ENCODE results near the gene IL4R. TPM values are rescaled to one million over a fixed set of nuclear protein-coding genes. Genes with fewer than 3 reads are reported as not detected.

IL4R gene
- total RNA-seq, 4 donors from 2014 or later: 32.2 to 104 (median 71.9) TPM

DNA sequence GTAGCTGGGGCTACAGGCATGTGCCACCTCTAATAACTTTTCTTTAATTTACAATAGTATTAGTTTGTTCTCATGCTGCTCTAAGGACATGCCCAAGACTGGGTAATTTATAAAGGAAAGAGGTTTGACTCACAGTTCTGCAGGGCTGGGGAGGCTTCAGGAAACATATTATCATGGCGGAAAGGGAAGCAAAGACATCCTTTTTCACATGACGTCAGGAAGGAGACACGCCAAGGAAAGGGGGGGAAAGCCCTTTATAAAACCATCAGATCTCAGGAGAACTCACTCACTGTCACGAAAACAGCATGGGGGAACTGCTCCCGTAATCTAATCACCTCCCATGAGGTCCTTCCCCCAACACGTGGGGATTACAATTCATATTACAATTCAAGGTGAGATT, 18.3 kb downstream of the IL4R start:
- DNase-seq: no peak
- H3K36me3 ChIP-seq: peaks cover 0 to 27% (median 0%) of the 10 kb centered on the region in 3 donors

DNA sequence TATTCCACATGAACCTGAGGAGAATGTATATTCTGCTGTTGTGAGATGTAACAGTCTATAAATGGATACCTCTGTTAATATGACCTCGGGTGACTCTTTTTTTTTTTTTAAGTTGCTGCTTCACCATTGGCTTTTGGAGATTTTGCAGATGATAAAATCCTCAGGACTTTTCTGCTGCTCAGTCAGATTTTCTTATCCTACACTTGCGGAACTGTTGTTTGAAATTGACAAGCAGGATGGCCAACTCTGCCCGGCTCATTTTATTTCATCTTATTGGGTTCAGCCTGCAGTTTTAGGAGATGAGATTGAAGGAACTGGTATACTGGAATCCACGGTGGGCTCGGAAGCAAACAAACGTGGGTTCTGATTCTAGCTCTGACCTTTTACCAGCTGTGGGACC, 19.3 kb downstream of the IL4R start:
- Histone ChIP-seq H3K36me3 (peaks cover 0 to 27% (median 0%) of the 10 kb centered on the region in 3 donors), H3K27ac (peak overlapping the region in 2 of 4 donors; percentile 28 to 97), H3K4me1 (peaks cover 0 to 23% (median 0%) of the 10 kb centered on the region in 4 donors), H3K4me3 (no peak overlapping the region), H3K9me3 (no peaks in the 10 kb centered on the region), H3K27me3 (no peaks in the 10 kb centered on the region)
- no peak for DNase-seq
- TF ChIP-seq, protein P1, sequence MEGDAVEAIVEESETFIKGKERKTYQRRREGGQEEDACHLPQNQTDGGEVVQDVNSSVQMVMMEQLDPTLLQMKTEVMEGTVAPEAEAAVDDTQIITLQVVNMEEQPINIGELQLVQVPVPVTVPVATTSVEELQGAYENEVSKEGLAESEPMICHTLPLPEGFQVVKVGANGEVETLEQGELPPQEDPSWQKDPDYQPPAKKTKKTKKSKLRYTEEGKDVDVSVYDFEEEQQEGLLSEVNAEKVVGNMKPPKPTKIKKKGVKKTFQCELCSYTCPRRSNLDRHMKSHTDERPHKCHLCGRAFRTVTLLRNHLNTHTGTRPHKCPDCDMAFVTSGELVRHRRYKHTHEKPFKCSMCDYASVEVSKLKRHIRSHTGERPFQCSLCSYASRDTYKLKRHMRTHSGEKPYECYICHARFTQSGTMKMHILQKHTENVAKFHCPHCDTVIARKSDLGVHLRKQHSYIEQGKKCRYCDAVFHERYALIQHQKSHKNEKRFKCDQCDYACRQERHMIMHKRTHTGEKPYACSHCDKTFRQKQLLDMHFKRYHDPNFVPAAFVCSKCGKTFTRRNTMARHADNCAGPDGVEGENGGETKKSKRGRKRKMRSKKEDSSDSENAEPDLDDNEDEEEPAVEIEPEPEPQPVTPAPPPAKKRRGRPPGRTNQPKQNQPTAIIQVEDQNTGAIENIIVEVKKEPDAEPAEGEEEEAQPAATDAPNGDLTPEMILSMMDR (IDR thresholded peaks at IDR 0.05): no peak
- no peak for TF ChIP-seq POLR2A (IDR thresholded peaks at IDR 0.05)

More for the DNA sequence above, 18.3 kb downstream of the IL4R start:
- no peak for TF ChIP-seq POLR2A (IDR thresholded peaks at IDR 0.05)
- TF ChIP-seq, protein P1 (IDR thresholded peaks at IDR 0.05): no peak
- H3K4me1 ChIP-seq: peaks cover 0 to 33% (median under 1%) of the 10 kb centered on the region in 4 donors
- H3K9me3 ChIP-seq: no peaks in the 10 kb centered on the region
- H3K4me3 ChIP-seq: no peak overlapping the region
- no peaks in the 10 kb centered on the region for H3K27me3 ChIP-seq
- H3K27ac ChIP-seq: peak overlapping the region in 3 of 4 donors; percentile 31 to 97 (median 65)

DNA sequence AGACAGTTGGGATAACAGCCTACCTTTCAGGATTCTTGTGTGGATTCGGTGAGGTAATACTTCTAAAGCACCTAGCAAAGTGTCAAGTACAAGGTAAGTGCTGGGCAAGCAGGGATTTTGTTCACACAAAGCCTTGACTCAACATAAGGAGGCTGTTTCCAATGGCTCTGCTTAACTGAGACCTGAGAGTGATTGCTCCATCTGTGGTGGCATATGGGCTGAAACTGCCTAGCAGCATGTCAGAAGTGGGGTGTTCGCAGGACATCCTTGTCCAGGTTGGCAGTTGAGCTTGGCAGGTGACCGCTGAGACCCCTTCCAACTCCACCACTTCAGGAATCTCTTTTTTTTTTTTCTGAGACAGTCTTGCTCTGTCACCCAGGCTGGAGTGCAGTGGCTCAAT, 19.8 kb downstream of the IL4R start:
- H3K27me3 ChIP-seq: no peaks in the 10 kb centered on the region
- H3K27ac ChIP-seq: peak overlapping the region in 2 of 4 donors; percentile 28 to 97
- TF ChIP-seq, protein P1 (IDR thresholded peaks at IDR 0.05): no peak
- TF ChIP-seq POLR2A (IDR thresholded peaks at IDR 0.05): no peak
- peaks cover 0 to 21% (median 0%) of the 10 kb centered on the region in 4 donors for H3K4me1 ChIP-seq
- H3K9me3 ChIP-seq: no peaks in the 10 kb centered on the region
- H3K4me3 ChIP-seq: no peak overlapping the region
- DNase-seq: no peak
- H3K36me3 ChIP-seq: peaks cover 0 to 31% (median 0%) of the 10 kb centered on the region in 3 donors

DNA sequence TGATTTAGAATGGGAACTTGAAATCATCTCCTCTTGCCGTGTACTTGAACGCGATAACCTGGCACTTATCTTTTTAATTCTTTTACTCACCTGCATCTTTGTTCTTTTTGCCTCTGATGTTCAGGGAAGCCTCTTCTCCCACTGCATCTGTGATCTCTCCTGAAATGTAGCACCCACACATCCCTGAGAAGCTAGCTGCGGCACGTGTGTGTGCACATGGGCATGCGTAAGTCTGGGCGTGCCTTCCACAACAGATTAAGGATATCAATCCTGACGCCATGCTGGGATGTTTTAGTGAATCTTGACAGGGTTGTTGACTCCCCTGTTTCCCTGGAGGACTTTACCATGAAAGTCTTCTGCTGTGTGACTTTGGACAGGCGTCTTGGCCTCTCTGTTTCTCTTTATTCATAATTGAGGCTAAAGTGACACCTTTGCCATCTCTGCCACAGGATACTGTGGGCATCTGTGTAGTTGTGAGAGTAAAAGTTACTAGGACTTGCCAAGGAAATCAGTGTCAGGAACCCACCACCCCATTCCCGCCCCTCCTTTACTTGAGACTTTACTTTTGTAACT, 20.5 kb downstream of the IL4R start:
- DNase-seq: no peak
- Histone ChIP-seq H3K4me3 (peak overlapping the region in 1 of 4 donors; percentile 4), H3K4me1 (peaks cover 0 to 17% (median 0%) of the 10 kb centered on the region in 4 donors), H3K27ac (peak overlapping the region in 2 of 4 donors; percentile 51 to 97), H3K36me3 (peaks cover 0 to 38% (median 0%) of the 10 kb centered on the region in 3 donors), H3K27me3 (no peaks in the 10 kb centered on the region), H3K9me3 (no peaks in the 10 kb centered on the region)
- TF ChIP-seq, protein P1 (IDR thresholded peaks at IDR 0.05): no peak
- no peak for TF ChIP-seq POLR2A (IDR thresholded peaks at IDR 0.05)

DNA sequence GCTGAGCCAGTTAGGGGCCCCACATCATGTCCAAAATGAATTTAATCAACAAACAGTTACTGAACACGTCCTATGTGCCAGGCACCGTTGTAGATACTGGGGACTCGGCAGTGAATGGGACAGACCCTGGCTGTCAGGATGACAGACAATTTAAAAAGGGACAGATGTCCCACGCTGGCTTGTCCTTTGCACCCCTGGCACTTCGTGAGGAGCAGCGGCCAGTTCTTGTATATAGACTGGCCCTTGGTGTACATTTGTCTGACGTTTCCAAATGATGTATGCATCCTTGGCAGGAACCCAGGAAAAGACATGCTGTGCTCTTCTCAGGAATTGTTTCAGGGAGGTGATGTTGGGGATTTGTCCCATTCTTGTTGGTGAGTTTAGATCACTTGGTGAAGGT, 21.1 kb downstream of the IL4R start:
- no peak for DNase-seq
- Histone ChIP-seq H3K4me3 (peak overlapping the region in 1 of 4 donors; percentile 4), H3K9me3 (no peaks in the 10 kb centered on the region), H3K27me3 (no peaks in the 10 kb centered on the region), H3K27ac (peak overlapping the region in 3 of 4 donors; percentile 31 to 97 (median 51)), H3K4me1 (peaks cover 0 to 14% (median 0%) of the 10 kb centered on the region in 4 donors), H3K36me3 (peaks cover 0 to 41% (median 0%) of the 10 kb centered on the region in 3 donors)
- no peak for TF ChIP-seq POLR2A (IDR thresholded peaks at IDR 0.05)
- TF ChIP-seq, protein P1 (IDR thresholded peaks at IDR 0.05): no peak

Measured in Peyer's patch (tissue), 4 donors.